GM19025 (cell line): ENCODE measurements around the gene DAB2.
A peak's percentile ranks its signal among the peaks of the same experiment; 100 is the strongest.

Experiments used
- ATAC-seq: cut with Tn5 transposase; IDR thresholded peaks from one replicate; pipeline ENCODE4 v1.9.1; 2021; ENCODE audit warnings: mild to moderate bottlenecking, low read depth, moderate library complexity; ENCODE audit not compliant: unreplicated experiment

Gene DAB2

DNA sequence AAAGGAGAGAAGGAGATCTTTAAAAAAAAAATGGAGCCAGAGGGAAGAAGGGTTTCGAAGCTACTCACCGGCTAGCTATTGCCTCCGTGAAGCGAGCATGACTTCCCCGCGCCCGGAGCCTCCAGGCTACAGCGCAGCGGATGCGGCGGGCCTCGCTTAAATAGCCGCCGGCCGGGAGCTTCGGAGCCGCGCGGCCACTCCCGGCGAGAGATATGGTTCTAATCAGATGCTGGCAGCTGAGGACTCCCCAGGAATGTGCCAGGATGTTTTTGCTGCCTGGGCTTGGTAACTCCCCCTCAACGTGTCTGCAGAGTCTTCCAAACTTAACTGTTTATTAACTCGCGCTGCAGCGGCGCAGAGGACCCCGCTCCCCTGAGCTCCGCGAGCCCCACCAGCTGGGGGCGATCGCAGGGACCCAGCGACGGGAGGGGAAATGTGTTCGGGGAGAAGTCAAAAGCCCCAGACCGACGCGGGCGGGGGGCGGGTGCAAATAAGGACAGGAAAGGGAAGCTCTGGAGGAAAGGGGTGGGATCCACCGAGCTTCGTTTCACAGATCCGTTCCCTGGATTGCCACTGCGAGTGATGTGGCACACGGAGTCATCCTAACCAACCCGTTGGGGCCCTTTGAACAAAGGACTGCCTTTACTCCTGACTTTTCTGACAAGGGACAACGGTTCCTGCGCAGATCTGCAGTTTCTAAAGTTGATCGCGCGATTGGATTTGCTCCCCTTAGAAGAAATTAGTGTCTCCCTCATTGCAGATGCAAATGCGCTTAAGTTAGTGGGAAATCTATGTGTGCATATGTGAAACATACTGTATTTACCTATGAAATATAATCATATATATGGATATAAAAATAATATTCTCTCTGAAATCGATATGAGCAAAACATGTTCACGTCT, at the start of gene DAB2:
DAB2 (minus strand) TSS at position 245 of the 902 bp plus-strand sequence. CDS start 30,660 bp downstream, outside the sequence.
- ATAC-seq, result no peak

DNA sequence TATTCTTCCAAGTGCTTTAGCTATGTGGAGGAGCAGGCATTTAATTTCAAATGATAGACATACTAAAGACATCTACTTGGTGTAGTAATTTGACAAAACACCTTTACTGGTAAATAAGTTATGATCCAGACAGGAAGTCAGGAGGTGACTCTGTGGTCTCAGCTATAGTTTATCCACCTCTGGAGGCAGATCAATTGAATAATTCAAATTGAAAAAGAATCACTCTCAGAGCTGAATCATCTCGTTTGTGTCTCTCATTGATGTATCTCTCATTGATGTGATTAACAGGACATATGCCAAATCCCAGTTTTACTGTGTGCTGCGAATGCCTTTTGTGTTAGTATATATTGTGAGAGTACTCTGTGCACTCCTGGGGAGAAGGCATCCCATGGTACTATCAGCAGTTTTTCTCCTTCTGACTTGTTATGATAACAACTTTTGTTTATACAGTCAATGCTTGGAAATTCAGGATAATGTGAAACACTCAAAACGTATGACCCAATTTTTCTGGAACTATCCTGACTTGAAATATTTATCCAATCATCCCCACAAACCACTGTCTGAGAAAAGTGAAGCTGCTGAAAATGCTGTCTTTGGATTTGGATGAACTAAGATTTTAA, 48.5 kb upstream of the DAB2 start:
- ATAC-seq, result no peak

DNA sequence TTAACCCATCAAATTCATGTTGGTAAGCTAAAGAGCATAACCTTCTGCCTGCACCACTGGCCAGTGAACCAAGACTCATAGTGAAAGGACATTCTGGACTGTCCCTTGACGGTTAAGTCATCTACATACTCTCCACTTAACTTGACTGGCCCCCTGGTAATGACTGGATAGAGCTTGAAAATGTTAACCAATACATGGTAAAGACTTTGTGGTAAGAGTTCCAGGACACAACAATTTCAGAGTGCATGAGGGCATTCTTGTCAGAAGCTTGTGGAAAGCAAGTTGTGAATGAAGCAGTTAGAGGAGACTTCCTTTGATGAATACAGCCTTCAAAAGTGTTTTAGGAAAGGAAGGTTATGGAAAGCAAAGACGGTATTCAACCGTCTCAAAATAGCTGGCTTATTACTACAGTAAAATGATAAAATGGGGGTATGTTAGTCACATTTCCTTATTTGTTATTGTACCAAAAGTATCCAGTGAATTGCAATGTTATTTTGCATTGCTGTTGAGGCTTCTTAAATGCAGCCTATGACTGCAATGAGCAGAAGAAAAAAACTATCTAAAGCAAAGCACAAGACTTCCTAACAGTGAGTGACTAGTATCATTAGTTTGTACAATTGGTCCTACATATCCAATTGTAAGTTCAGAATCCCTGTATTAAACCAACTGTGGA, 47.2 kb upstream of the DAB2 start:
- ATAC-seq, result no peak

- ATAC-seq, result no peak
These were observed 46.0 kb upstream of the DAB2 start for GRCh38 chr5:39470811-39471210.

DNA sequence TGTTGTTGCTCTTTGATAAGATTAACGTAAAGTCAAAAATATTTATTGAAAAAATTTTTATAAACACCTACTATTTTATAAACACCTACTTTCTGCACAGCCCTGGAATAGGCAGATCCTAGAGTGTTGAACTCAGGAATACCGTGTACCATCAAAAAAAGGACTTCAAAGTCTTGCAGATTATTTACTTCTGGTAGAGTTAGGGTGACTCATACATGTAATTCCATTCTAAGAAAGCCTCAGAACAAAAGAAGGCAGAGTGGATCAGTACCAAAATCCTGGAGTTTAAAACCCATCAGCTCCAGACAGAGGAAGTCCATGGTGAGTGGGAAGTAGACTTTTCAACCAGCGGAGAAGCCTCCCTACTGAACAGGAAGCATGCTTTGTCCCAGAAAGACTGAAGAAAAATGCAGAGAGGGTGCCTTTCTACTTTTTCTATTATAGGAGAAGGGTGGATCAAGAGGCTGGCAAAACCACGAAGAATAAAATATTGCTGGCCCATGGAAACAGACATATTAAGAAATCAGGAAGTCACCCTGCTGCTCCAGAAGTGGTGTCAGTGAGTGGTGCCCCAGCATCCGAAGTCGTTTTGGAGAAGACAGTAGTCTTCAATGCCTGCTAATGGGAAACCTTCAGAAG, 45.1 kb upstream of the DAB2 start:
- no peak for ATAC-seq

DNA sequence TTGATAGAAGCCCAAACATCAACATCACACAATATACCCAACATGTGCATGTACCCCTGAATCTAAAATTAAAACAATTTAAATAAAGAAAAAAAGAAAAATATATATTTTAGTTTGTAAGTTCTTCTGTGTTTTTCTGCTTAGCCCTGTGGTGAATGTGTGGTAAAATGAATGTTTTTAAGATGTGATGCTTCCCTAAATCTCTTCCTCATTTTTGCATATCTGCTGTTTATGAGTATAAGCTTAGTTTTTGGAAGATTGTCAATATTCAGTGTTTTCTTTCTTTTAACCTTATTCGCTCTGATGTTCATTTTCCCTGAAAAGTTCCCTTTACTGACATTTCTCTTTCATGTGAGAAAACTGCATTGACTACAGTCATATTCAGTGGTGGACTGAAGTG, 44.4 kb upstream of the DAB2 start:
- ATAC-seq, result no peak

- ATAC-seq, result no peak
These were observed 42.1 kb upstream of the DAB2 start for GRCh38 chr5:39466846-39467245.

- no peak for ATAC-seq
These were observed 41.1 kb upstream of the DAB2 start for GRCh38 chr5:39465843-39466242.

- no peak for ATAC-seq
These were observed 40.3 kb upstream of the DAB2 start for GRCh38 chr5:39465097-39465496.

GRCh38 chr5:39464088-39464487, 39.3 kb upstream of the DAB2 start:
- no peak for ATAC-seq

DNA sequence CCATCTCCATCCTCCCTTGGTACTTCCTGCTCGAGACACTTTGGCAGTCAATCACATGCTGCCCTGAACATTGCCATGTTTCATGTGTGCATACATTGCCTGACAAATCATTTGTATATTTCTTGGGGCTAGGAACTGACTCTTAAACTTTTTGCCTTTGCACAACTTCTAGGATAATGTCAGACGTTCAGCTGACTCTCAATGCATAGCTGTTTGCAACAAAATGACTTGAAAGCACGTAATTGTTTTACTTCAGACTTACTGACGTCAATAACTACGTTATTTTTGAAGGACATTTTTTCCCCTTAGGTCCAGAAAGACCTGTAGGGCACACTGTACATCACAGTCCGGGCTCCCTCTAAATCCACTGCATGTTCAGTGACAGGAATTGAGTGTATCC, 37.4 kb upstream of the DAB2 start:
- ATAC-seq, result no peak

DNA sequence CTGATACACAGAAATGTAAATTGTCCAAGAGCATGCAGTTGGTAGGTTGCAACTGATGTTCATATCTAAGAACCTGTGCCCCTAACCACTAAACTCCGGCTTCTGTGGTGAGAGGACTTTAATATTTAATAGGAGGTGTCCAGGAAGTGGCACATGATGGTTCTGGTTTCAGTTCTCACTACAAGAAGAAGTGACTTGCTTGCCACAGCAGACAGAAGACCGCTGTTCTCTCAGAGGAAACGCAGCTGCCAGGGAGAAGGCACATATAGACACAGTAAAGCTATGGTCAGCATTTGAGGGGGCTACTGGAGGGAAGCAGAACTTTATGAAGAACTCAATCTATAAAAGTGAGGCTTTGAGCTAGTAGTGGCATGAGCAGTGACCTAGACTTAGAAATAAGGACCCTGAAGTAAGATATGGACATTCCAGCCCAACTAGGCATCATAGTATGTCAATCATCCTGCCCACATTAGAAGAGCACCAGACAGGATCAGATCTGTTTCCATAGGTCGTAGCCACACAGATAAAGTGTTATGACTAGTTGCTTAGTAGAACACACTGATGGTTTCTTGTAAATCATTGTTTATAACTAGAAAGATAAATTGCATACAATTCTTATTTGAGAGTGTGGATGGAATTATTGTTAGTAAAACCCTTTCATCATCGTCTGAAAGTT, 36.4 kb upstream of the DAB2 start:
- ATAC-seq, result peak; percentile 98

GRCh38 chr5:39459907-39460306, 35.1 kb upstream of the DAB2 start:
- ATAC-seq, result no peak

DNA sequence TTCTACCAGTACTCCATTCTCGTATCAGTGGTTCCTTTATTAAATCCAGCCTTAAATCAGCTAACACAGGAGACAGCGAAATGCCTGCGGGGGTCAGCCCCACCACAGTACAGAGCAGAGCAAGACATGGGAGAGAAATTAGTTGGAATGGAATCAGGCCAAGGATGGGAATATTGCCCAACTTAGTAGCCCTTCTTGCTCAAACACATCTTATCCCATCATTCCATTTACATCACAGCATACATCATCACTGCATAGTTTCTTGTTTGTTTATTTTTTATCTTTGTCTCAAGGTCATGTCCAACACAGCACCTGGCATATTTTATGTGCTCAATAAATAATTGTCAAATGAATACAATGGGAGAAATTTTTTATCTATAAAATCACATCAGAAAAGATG, 34.3 kb upstream of the DAB2 start:
- ATAC-seq, result no peak

GRCh38 chr5:39455645-39456044, 30.9 kb upstream of the DAB2 start:
- ATAC-seq, result no peak

DNA sequence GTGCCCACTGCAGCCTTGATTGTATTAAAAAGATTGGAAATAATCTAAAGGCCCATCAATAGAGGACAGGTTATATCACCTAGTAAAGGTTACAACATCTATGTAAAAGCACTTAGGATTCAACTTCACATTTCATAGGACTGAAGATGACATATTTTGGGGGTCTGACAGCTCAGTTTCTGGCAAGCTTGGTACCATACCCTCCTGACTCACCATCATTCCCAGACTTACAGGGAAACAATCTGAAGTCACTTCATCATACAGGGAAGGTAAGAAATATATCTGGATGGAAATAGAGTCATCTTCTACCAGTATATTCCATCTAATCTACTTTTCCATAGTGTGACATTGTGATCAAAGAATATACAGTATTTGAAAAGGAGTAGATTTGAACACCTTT, 28.8 kb upstream of the DAB2 start:
- no peak for ATAC-seq

DNA sequence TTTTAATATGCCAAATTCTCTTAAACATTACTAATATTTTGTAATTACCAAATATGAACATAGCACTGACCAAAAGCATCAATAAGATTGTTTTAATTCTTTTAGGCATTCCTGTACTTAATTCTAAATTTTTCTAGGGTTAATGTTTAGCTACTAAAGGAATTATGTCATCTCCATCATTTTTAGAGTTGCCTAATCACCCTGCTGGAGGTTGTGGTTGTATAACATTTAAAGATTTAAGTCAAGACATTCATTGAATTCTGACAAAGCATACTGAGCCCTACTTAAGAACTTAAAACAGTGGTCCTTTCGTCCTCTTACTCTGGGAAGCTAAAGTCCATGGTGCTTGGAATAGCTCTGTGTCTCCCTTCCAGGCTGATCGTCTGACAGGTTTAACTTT, 28.1 kb upstream of the DAB2 start:
- ATAC-seq, result no peak

GRCh38 chr5:39451276-39451941, 26.6 kb upstream of the DAB2 start:
- no peak for ATAC-seq

- ATAC-seq, result no peak
These were observed 25.7 kb upstream of the DAB2 start for GRCh38 chr5:39450487-39450886.

DNA sequence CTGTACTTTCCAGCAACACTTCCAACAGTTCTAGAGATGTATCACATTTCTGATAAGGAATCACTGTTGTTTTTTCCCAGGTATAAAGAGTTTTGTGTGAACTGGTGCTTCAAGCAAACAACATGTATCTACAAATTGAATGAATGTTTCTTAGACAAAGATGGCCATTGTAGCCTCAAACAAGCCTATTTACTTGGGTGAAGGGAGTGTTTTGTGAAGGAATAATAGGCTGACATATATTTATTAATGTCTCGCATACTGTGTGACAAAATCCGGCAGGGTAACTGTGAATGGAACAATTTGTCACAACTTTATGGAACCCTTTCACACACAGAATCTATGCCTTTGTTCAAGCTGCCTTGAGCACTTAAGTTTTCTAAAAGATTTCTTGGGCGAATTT, 24.8 kb upstream of the DAB2 start:
- ATAC-seq, result no peak
